Thoracic aorta (tissue), 2 donors: ENCODE data around the gene MPP1. TPM values are rescaled to one million over a fixed set of nuclear protein-coding genes. Genes with fewer than 3 reads are reported as not detected.

Source experiments
- ATAC-seq: fragments of 150-250 bp; one replicate; pipeline ENCODE4 v1.8.0; 2017; ENCODE audit warnings: low read depth; ENCODE audit not compliant: insufficient number of reproducible peaks, low FRiP score
- DNase-seq: peaks from one replicate; pipeline ENCODE4 v3.0.0-alpha.2; 2020; ENCODE audit warnings: low spot score
- H3K27ac ChIP-seq, 2 donors: fragments of 200-600 bp; sonication (generic); 1 replicate in 1 of 2; 2 replicates in 1 of 2; pipeline ENCODE4 v1.5.1; 2016; ENCODE audit warnings: mild to moderate bottlenecking in 2 of 2, moderate library complexity in 2 of 2
- H3K27me3 ChIP-seq: fragments of 200-600 bp; sonication (generic); replicated peaks from 2 replicates; pipeline ENCODE4 v1.6.0; 2016; ENCODE audit warnings: mild to moderate bottlenecking; ENCODE audit not compliant: insufficient read depth
- H3K36me3 ChIP-seq: fragments of 200-600 bp; sonication (generic); one replicate; pipeline ENCODE4 v1.5.1; 2016
- H3K4me1 ChIP-seq, 2 donors: fragments of 200-600 bp; sonication (generic); 1 replicate in 1 of 2; 2 replicates in 1 of 2; pipeline versions ENCODE4 v1.5.1 to v1.6.0; 2016; ENCODE audit warnings: low read depth in 2 of 2, mild to moderate bottlenecking in 1 of 2; ENCODE audit not compliant: control insufficient read depth in 1 of 2
- H3K4me3 ChIP-seq: fragments of 200-600 bp; sonication (generic); 2 replicates; pipeline ENCODE4 v1.5.1; 2016; ENCODE audit warnings: mild to moderate bottlenecking
- H3K9me3 ChIP-seq: fragments of 200-600 bp; sonication (generic); 2 replicates; pipeline ENCODE4 v1.5.1; 2016
- CTCF ChIP-seq: fragments of 200-600 bp; sonication (generic); IDR thresholded peaks from one replicate; pipeline ENCODE4 v1.5.1; 2019; ENCODE audit warnings: antibody characterized with exemption
- total RNA-seq, 2 donors: library from RNA; depleted of rRNA; stranded (reverse); fragments of >200 nt; gene quantifications; one replicate each; pipeline versions ENCODE4 v1.1.0 to v1.2.3, GENCODE V29; 2016

The MPP1 gene
- total RNA-seq, 2 donors from 2014 or later = 42.5 to 49.5 TPM

- Histone ChIP-seq H3K36me3 (no peaks in the 10 kb centered on the region), H3K27ac (peak overlapping the region; percentile 73 to 81), H3K9me3 (no peaks in the 10 kb centered on the region), H3K4me3 (peak overlapping the region; percentile 22), H3K4me1 (peaks cover 78 to 88% of the 10 kb centered on the region in 2 donors), H3K27me3 (no peaks in the 10 kb centered on the region)
- no peak for DNase-seq
- ATAC-seq = peak; percentile 42
- TF ChIP-seq CTCF = no peak
Measured at GRCh38 chrX:154734061-154734781, 71.1 kb downstream of the MPP1 start.

GRCh38 chrX:154733066-154733425 lies 72.2 kb downstream of the MPP1 start:
- H3K9me3 ChIP-seq = no peaks in the 10 kb centered on the region
- H3K4me3 ChIP-seq = no peak overlapping the region
- no peak for TF ChIP-seq CTCF
- ATAC-seq = no peak
- peak overlapping the region; percentile 38 to 81 for H3K27ac ChIP-seq
- DNase-seq = no peak
- no peaks in the 10 kb centered on the region for H3K36me3 ChIP-seq
- H3K27me3 ChIP-seq = no peaks in the 10 kb centered on the region
- peaks cover 89 to 94% of the 10 kb centered on the region in 2 donors for H3K4me1 ChIP-seq

- H3K4me3 ChIP-seq = no peak overlapping the region
- peak overlapping the region; percentile 38 to 81 for H3K27ac ChIP-seq
- H3K36me3 ChIP-seq = no peaks in the 10 kb centered on the region
- H3K27me3 ChIP-seq = no peaks in the 10 kb centered on the region
- ATAC-seq (no peak), DNase-seq (no peak)
- no peak for TF ChIP-seq CTCF
- H3K9me3 ChIP-seq = no peaks in the 10 kb centered on the region
- peaks cover 86 to 96% of the 10 kb centered on the region in 2 donors for H3K4me1 ChIP-seq
Measured at GRCh38 chrX:154732421-154733065, 72.7 kb downstream of the MPP1 start.

- H3K4me1 ChIP-seq = peaks cover 85 to 96% of the 10 kb centered on the region in 2 donors
- ATAC-seq = no peak
Measured at GRCh38 chrX:154731881-154732280, 73.4 kb downstream of the MPP1 start.

More at GRCh38 chrX:154731881-154732280, 73.4 kb downstream of the MPP1 start:
- DNase-seq = no peak
- no peak overlapping the region for H3K4me3 ChIP-seq
- no peaks in the 10 kb centered on the region for H3K9me3 ChIP-seq
- no peak for TF ChIP-seq CTCF
- no peaks in the 10 kb centered on the region for H3K27me3 ChIP-seq
- no peaks in the 10 kb centered on the region for H3K36me3 ChIP-seq
- peak overlapping the region in 1 of 2 donors; percentile 81 for H3K27ac ChIP-seq
